ENCODE data around the gene NCAM1. TPM values are rescaled to one million over a fixed set of nuclear protein-coding genes. Genes with fewer than 3 reads are reported as not detected.

Gene NCAM1
- polyA plus RNA-seq, 1 donor (not counting 4 experiments of a cell fraction or from before 2014, with no cell fraction given), result 0.04 TPM

DNA sequence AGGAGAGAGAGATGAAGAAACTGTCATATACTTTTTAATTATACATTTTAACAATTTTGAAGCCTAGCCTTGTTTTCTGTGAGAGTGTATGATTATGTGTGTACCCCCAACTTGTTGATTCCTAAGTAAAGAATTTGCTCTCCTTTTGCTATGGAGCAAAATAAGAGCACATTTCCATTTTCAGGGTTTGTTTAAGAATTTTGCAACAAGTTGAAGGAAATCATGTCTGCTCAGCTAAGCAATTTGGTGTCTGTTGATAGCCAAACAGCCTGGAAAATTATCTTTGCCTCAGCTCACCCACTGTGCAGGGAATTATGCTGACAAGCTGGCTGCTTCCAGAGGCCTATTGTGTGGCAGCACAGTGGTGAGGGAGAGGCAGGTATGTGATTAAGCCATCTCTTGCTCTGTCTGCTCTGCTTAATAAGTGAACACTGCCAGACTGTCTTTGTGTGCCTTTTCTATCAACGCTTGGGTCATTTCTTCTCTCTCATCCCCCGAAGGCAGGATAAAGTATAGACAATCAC, 218.0 kb downstream of the NCAM1 start:
- no peak for FAIRE-seq

GRCh38 chr11:113181094-113181493, 219.9 kb downstream of the NCAM1 start:
- Histone ChIP-seq H3K79me2 (ENCODE audit: control insufficient read depth, insufficient read depth, low read length) (no peaks in the 10 kb centered on the region), H3K9ac (ENCODE audit: control insufficient read depth, extremely low read depth, insufficient read depth, low read length) (no peak overlapping the region), H2AFZ (ENCODE audit: control insufficient read depth, low read length) (no peak overlapping the region), H3K4me2 (ENCODE audit: control insufficient read depth, extremely low read depth, insufficient read depth, low read depth, low read length) (no peak overlapping the region), H3K36me3 (ENCODE audit: control insufficient read depth in 2 of 2, extremely low read depth in 1 of 2, insufficient read depth in 2 of 2, low read length in 2 of 2) (no peaks in the 10 kb centered on the region), H4K20me1 (ENCODE audit: control insufficient read depth, extremely low read depth, insufficient read depth, low read length) (no peaks in the 10 kb centered on the region), H3K27me3 (ENCODE audit: control insufficient read depth, extremely low read depth, insufficient read depth, low read length) (no peaks in the 10 kb centered on the region), H3K4me1 (ENCODE audit: control insufficient read depth, extremely low read depth, insufficient read depth, low read length) (peaks cover 14% of the 10 kb centered on the region), H3K27ac (ENCODE audit: control insufficient read depth, insufficient read depth, low read length) (no peak overlapping the region), H3K9me3 (ENCODE audit: control insufficient read depth, low read depth, low read length) (no peaks in the 10 kb centered on the region), H3K4me3 (ENCODE audit: control insufficient read depth in 2 of 3, extremely low read depth in 1 of 3, insufficient read depth in 2 of 3, low read depth in 1 of 3, low read length in 3 of 3) (no peak overlapping the region), H3K9me1 (ENCODE audit: control insufficient read depth, extremely low read depth, insufficient read depth, low read length) (no peaks in the 10 kb centered on the region)
- TF ChIP-seq EZH2 (IDR thresholded peaks at IDR 0.05; ENCODE audit: low read length), result no peak
- TF ChIP-seq CTCF (optimal IDR thresholded peaks at IDR 0.05 in 1 of 3, IDR thresholded peaks at IDR 0.05 in 1 of 3, conservative IDR thresholded peaks at IDR 0.05 in 1 of 3; ENCODE audit: extremely low read depth in 1 of 3, insufficient read depth in 2 of 3, low read length in 3 of 3), result no peak
- dilution Hi-C loops (cut with MboI; ENCODE audit: extremely low pct_ligation_motif_present, low sequenced_read_pairs), result no loop called here
- DNase-seq (ENCODE audit: low read depth, low spot score), result no peak
- no peak for FAIRE-seq

More for the DNA sequence above, 218.0 kb downstream of the NCAM1 start:
- Histone ChIP-seq H3K4me1 (ENCODE audit: control insufficient read depth, extremely low read depth, insufficient read depth, low read length) (peaks cover 12% of the 10 kb centered on the region), H4K20me1 (ENCODE audit: control insufficient read depth, extremely low read depth, insufficient read depth, low read length) (no peaks in the 10 kb centered on the region), H3K4me3 (ENCODE audit: control insufficient read depth in 2 of 3, extremely low read depth in 1 of 3, insufficient read depth in 2 of 3, low read depth in 1 of 3, low read length in 3 of 3) (no peak overlapping the region), H3K4me2 (ENCODE audit: control insufficient read depth, extremely low read depth, insufficient read depth, low read depth, low read length) (no peak overlapping the region), H3K9me1 (ENCODE audit: control insufficient read depth, extremely low read depth, insufficient read depth, low read length) (no peaks in the 10 kb centered on the region), H3K9ac (ENCODE audit: control insufficient read depth, extremely low read depth, insufficient read depth, low read length) (no peak overlapping the region), H3K27me3 (ENCODE audit: control insufficient read depth, extremely low read depth, insufficient read depth, low read length) (no peaks in the 10 kb centered on the region), H3K36me3 (ENCODE audit: control insufficient read depth in 2 of 2, extremely low read depth in 1 of 2, insufficient read depth in 2 of 2, low read length in 2 of 2) (no peaks in the 10 kb centered on the region), H3K9me3 (ENCODE audit: control insufficient read depth, low read depth, low read length) (no peaks in the 10 kb centered on the region), H3K27ac (ENCODE audit: control insufficient read depth, insufficient read depth, low read length) (no peak overlapping the region), H2AFZ (ENCODE audit: control insufficient read depth, low read length) (no peak overlapping the region), H3K79me2 (ENCODE audit: control insufficient read depth, insufficient read depth, low read length) (no peaks in the 10 kb centered on the region)
- TF ChIP-seq CTCF (optimal IDR thresholded peaks at IDR 0.05 in 1 of 3, IDR thresholded peaks at IDR 0.05 in 1 of 3, conservative IDR thresholded peaks at IDR 0.05 in 1 of 3; ENCODE audit: extremely low read depth in 1 of 3, insufficient read depth in 2 of 3, low read length in 3 of 3) (no peak), EZH2 (IDR thresholded peaks at IDR 0.05; ENCODE audit: low read length) (no peak)
- dilution Hi-C loops (cut with MboI; ENCODE audit: extremely low pct_ligation_motif_present, low sequenced_read_pairs), result no loop called here
- DNase-seq (ENCODE audit: low read depth, low spot score), result no peak
